MM.1S (cell line): ENCODE results near the gene RETSAT.

Source experiments
- DNase-seq: peaks from one replicate; pipeline ENCODE4 v3.0.0-alpha.2; 2015
- H2AFZ ChIP-seq: fragments of 300-600 bp; sonication (generic); 2 replicates; pipeline ENCODE4 v1.6.0; 2016; ENCODE audit warnings: antibody characterized with exemption, low read length
- H3F3A ChIP-seq: fragments of 300-600 bp; sonication (generic); 2 replicates; pipeline ENCODE4 v1.6.1; 2016; ENCODE audit warnings: mild to moderate bottlenecking, antibody characterized with exemption, low read length, moderate library complexity, mixed read lengths; ENCODE audit not compliant: insufficient read depth
- H3K27ac ChIP-seq: fragments of 300-600 bp; sonication (generic); 2 replicates; pipeline ENCODE4 v1.5.1; 2016; ENCODE audit warnings: mild to moderate bottlenecking, low read length
- H3K27me3 ChIP-seq: fragments of 300-600 bp; sonication (generic); replicated peaks from 2 replicates; pipeline ENCODE4 v1.6.0; 2016; ENCODE audit warnings: low read length; ENCODE audit not compliant: insufficient read depth
- H3K36me3 ChIP-seq: fragments of 300-600 bp; sonication (generic); replicated peaks from 2 replicates; pipeline ENCODE4 v1.6.1; 2016; ENCODE audit warnings: mild to moderate bottlenecking, low read length, mixed read lengths; ENCODE audit not compliant: insufficient read depth
- H3K4me1 ChIP-seq: fragments of 300-600 bp; sonication (generic); 2 replicates; pipeline ENCODE4 v1.6.1; 2016; ENCODE audit warnings: low read length, mixed read lengths
- H3K4me2 ChIP-seq: fragments of 300-600 bp; sonication (generic); 2 replicates; pipeline ENCODE4 v1.6.0; 2016; ENCODE audit warnings: low read depth, low read length
- H3K4me3 ChIP-seq: fragments of 300-600 bp; sonication (generic); 2 replicates; pipeline ENCODE4 v1.5.1; 2016; ENCODE audit warnings: low read length, mixed read lengths
- H3K79me2 ChIP-seq: fragments of 300-600 bp; sonication (generic); 2 replicates; pipeline ENCODE4 v1.6.1; 2016; ENCODE audit warnings: mixed run types, low read length, mixed read lengths
- H3K9ac ChIP-seq: fragments of 300-600 bp; sonication (generic); 2 replicates; pipeline ENCODE4 v1.6.1; 2016; ENCODE audit warnings: low read length, mixed read lengths
- H3K9me2 ChIP-seq: fragments of 300-600 bp; sonication (generic); replicated peaks from 2 replicates; pipeline ENCODE4 v1.6.1; 2016; ENCODE audit warnings: mild to moderate bottlenecking, low read length, mixed read lengths; ENCODE audit not compliant: insufficient read depth
- H3K9me3 ChIP-seq: fragments of 300-600 bp; sonication (generic); replicated peaks from 2 replicates; pipeline ENCODE4 v1.6.1; 2016; ENCODE audit warnings: mild to moderate bottlenecking, low read length, mixed read lengths; ENCODE audit not compliant: insufficient read depth
- H4K20me1 ChIP-seq: fragments of 300-600 bp; sonication (generic); 2 replicates; pipeline ENCODE4 v1.6.1; 2016; ENCODE audit warnings: mild to moderate bottlenecking, low read length, moderate library complexity, mixed read lengths; ENCODE audit not compliant: insufficient read depth
- EZH2 ChIP-seq: fragments of 300-600 bp; sonication (generic); optimal IDR thresholded peaks from 2 replicates; pipeline ENCODE3; 2017; ENCODE audit warnings: low read depth, mild to moderate bottlenecking, antibody characterized with exemption, low read length, mixed read lengths
- EZH2phosphoT487 ChIP-seq: fragments of 300-600 bp; sonication (generic); IDR thresholded peaks from 2 replicates; pipeline ENCODE4 v1.6.1; 2018; ENCODE audit warnings: antibody characterized with exemption, low read length
- TF ChIP-seq, protein P1 (sequence below): fragments of 300-600 bp; sonication (generic); IDR thresholded peaks from 2 replicates; pipeline ENCODE4 v1.5.1; 2016; ENCODE audit warnings: antibody characterized with exemption, low read length, mixed read lengths

The RETSAT gene

DNA sequence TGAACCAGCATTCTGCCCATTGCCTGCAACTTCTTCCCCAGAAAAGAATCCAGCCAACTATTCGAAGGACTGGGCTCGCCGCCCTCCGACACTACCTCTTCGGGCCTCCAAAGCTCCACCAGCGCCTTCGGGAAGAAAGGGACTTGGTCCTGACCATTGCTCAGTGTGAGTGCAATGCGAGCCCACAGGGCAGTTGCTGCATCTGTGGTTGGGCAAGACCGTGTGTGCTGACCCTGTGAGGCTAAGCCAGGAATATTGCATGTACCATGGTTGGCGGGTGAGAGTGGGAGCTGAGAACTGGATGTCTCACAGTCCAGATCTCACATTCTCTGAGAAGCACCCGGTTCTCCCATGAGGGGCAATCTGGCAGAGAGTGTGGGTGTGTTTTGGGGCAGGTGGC lies 16.7 kb upstream of the RETSAT start:
- H3F3A ChIP-seq: no peaks in the 10 kb centered on the region

DNA sequence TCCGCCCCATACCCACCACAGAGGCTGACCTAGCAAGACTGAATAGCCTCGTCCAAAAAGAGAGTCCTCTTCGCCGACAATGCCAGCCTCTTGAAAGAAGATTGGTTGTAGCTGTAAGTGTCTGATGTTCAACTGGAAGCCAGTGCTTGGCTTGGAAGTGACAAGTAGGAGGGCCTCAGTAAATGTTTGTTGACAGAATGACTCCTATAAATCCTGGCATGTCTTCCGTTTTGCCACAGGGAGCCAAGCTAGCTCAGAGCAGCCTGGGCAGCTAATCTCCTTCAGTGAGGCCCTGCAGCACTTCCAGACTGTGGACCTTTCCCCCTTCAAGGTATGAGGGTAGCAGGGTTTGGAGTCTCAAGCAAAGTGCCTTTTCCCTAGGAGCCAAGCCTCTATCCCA lies 15.2 kb upstream of the RETSAT start:
- H3K36me3 ChIP-seq: no peaks in the 10 kb centered on the region
- H3K79me2 ChIP-seq: no peaks in the 10 kb centered on the region
- H3K4me2 ChIP-seq: no peak overlapping the region
- no peak overlapping the region for H3K4me3 ChIP-seq
- DNase-seq: no peak
- no peak overlapping the region for H3K27ac ChIP-seq
- no peaks in the 10 kb centered on the region for H4K20me1 ChIP-seq
- H3F3A ChIP-seq: no peaks in the 10 kb centered on the region
- no peaks in the 10 kb centered on the region for H3K27me3 ChIP-seq
- H3K9me3 ChIP-seq: no peaks in the 10 kb centered on the region
- TF ChIP-seq EZH2 (no peak), EZH2phosphoT487 (no peak)
- TF ChIP-seq, protein P1, sequence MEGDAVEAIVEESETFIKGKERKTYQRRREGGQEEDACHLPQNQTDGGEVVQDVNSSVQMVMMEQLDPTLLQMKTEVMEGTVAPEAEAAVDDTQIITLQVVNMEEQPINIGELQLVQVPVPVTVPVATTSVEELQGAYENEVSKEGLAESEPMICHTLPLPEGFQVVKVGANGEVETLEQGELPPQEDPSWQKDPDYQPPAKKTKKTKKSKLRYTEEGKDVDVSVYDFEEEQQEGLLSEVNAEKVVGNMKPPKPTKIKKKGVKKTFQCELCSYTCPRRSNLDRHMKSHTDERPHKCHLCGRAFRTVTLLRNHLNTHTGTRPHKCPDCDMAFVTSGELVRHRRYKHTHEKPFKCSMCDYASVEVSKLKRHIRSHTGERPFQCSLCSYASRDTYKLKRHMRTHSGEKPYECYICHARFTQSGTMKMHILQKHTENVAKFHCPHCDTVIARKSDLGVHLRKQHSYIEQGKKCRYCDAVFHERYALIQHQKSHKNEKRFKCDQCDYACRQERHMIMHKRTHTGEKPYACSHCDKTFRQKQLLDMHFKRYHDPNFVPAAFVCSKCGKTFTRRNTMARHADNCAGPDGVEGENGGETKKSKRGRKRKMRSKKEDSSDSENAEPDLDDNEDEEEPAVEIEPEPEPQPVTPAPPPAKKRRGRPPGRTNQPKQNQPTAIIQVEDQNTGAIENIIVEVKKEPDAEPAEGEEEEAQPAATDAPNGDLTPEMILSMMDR: no peak
- no peaks in the 10 kb centered on the region for H3K4me1 ChIP-seq
- H2AFZ ChIP-seq: no peak overlapping the region
- H3K9ac ChIP-seq: no peak overlapping the region
- no peaks in the 10 kb centered on the region for H3K9me2 ChIP-seq

More for the DNA sequence above, 16.7 kb upstream of the RETSAT start:
- Histone ChIP-seq H3K79me2 (no peaks in the 10 kb centered on the region), H3K9ac (no peak overlapping the region), H3K9me3 (no peaks in the 10 kb centered on the region), H3K4me1 (no peaks in the 10 kb centered on the region), H3K4me2 (no peak overlapping the region), H4K20me1 (no peaks in the 10 kb centered on the region), H3K9me2 (no peaks in the 10 kb centered on the region), H3K27ac (no peak overlapping the region), H3K36me3 (no peaks in the 10 kb centered on the region), H2AFZ (no peak overlapping the region), H3K27me3 (no peaks in the 10 kb centered on the region), H3K4me3 (no peak overlapping the region)
- TF ChIP-seq EZH2phosphoT487: no peak
- no peak for TF ChIP-seq EZH2
- TF ChIP-seq, protein P1: no peak
- no peak for DNase-seq

- Histone ChIP-seq H3K27ac (no peak overlapping the region), H3K4me2 (no peak overlapping the region), H3K27me3 (no peaks in the 10 kb centered on the region)
These were observed 14.6 kb upstream of the RETSAT start for GRCh38 chr2:85368921-85369320.

More at GRCh38 chr2:85368921-85369320, 14.6 kb upstream of the RETSAT start:
- H3K9ac ChIP-seq: no peak overlapping the region
- H3K9me2 ChIP-seq: no peaks in the 10 kb centered on the region
- H3K79me2 ChIP-seq: no peaks in the 10 kb centered on the region
- no peak overlapping the region for H2AFZ ChIP-seq
- no peak overlapping the region for H3K4me3 ChIP-seq
- DNase-seq: no peak
- no peaks in the 10 kb centered on the region for H3F3A ChIP-seq
- H3K36me3 ChIP-seq: no peaks in the 10 kb centered on the region
- H3K9me3 ChIP-seq: no peaks in the 10 kb centered on the region
- TF ChIP-seq EZH2phosphoT487 (no peak), EZH2 (no peak)
- TF ChIP-seq, protein P1: no peak
- no peaks in the 10 kb centered on the region for H4K20me1 ChIP-seq
- no peaks in the 10 kb centered on the region for H3K4me1 ChIP-seq
